D721Med (cell line): ENCODE data around the gene GAS2.

ENCODE experiments used
- DNase-seq: peaks from one replicate; pipeline ENCODE4 v3.0.0; 2011; ENCODE audit warnings: low spot score; ENCODE audit not compliant: insufficient read length
- FAIRE-seq: peaks from 2 replicates; lab custom pipeline; 2011; peaks lifted over from hg19 to GRCh38; lab: Jason Lieb, UNC
- CTCF ChIP-seq: IDR thresholded peaks from 2 replicates; pipeline ENCODE4 v1.5.1; 2012; ENCODE audit warnings: mild to moderate bottlenecking, control low read depth; ENCODE audit not compliant: insufficient read depth; ENCODE audit errors: missing control alignments

Gene GAS2

DNA sequence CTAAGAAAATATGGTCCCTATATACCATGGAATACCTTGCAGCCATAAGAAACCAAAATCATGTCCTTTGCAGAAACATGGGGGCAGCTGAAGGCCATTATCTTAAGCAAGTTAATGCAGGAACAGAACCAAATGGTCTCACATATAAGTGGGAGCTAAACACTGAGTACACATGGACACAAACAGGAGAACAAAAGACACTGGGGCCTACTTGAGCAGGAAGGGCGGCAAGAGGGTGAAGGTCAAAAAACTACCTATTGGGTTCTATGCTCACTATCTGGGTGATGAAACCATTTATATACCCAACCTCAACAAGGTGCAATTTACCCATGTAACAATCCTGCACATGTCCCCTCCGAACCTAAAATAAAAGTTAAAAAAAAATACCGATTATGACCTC lies 22.5 kb downstream of the GAS2 start:
- FAIRE-seq (no peak), DNase-seq (no peak)
- TF ChIP-seq CTCF: no peak

- TF ChIP-seq CTCF: no peak
- no peak for FAIRE-seq
Observed at GRCh38 chr11:22690257-22690656, 23.8 kb downstream of the GAS2 start.

GRCh38 chr11:22690871-22691270 lies 24.5 kb downstream of the GAS2 start:
- no peak for TF ChIP-seq CTCF
- DNase-seq (no peak), FAIRE-seq (no peak)

More at GRCh38 chr11:22690257-22690656, 23.8 kb downstream of the GAS2 start:
- DNase-seq: no peak

DNA sequence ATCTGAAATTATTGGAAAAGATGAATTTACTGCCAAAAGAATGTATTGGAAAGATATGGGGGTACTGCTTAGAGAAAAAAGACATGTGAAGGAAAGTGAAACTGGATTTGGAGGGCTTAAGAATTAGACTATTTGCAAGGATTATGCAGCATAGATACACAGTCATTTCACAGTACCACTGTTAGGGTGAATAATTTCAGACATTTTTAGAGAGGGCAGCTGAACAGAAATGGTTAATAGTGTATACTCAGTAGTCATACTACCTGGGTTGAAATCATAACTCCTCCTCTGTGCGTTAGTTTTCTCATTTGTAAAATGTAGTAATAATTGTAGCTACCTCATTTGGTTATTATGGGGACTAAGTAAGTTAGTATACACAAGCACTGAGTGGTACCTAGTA lies 33.0 kb downstream of the GAS2 start:
- no peak for FAIRE-seq
- TF ChIP-seq CTCF: no peak

DNA sequence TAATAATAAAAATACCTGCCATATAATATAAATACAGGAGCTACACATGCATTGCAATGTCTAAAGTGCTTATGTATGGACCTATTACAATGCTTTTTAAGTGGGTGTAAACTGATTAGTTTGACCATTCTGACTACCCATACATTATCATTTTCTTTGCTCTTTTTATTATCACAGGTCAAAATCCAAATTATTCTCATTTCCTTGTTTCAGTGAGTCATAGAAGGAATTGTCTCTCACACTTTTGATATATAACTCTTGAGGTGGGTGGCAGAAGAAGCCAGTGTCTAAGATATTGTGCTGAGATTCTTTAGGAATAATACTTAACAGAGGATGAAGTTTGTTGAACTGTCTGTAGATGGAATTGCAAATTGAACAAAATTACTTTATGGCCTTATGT lies 35.6 kb downstream of the GAS2 start:
- TF ChIP-seq CTCF: no peak
- FAIRE-seq: no peak
- DNase-seq: no peak

More for the DNA sequence above, 33.0 kb downstream of the GAS2 start:
- no peak for DNase-seq

- TF ChIP-seq CTCF: no peak
- FAIRE-seq: no peak
- no peak for DNase-seq
Observed at GRCh38 chr11:22703040-22703439, 36.6 kb downstream of the GAS2 start.

DNA sequence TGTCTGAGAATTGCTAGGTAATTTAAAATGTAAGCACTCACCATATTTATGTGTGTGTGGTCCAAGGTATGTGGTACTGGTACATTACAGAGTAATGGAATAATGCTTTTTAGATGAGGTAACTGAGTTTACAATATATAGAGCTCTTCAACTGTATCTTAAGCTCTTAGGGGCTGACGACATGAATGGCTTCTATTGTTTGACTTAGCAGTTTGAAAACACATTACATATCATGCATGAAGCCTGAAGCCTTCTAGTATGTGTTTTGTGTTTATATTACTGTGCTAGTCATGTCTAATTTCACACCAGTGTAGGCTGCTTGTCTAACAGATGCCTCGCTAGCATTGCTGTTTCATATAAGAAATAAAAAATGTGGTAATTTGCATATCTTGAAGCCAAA lies 37.2 kb downstream of the GAS2 start:
- DNase-seq (no peak), FAIRE-seq (no peak)

More for the DNA sequence above, 37.2 kb downstream of the GAS2 start:
- no peak for TF ChIP-seq CTCF
